Measurements from ENCODE around the gene MAPK10.

Gene MAPK10

GRCh38 chr4:86100539-86101215 lies 259.2 kb downstream of the MAPK10 start:
- no peak overlapping the region for H3K27ac ChIP-seq (ENCODE audit: extremely low read depth, low read depth, low read length)
- H3K36me3 ChIP-seq (ENCODE audit: control insufficient read depth in 2 of 2, insufficient read depth in 1 of 2, low read length in 2 of 2): no peaks in the 10 kb centered on the region
- ChIA-PET POLR2A (no interaction called here), CTCF (no interaction called here)
- H3K4me3 ChIP-seq (ENCODE audit: low read depth, low read length): no peak overlapping the region
- H3K9me3 ChIP-seq (ENCODE audit: control insufficient read depth, insufficient read depth, low read depth, low read length): no peaks in the 10 kb centered on the region
- H3K4me1 ChIP-seq (ENCODE audit: control insufficient read depth, insufficient read depth, low read length): no peaks in the 10 kb centered on the region
- TF ChIP-seq ZNF350 (tag by site-specific recombination; IDR thresholded peaks at IDR 0.05): no peak
- no peak for TF ChIP-seq ZSCAN18 (tag by site-specific recombination; IDR thresholded peaks at IDR 0.05)
- no peak for TF ChIP-seq ZNF660 (tag by site-specific recombination; IDR thresholded peaks at IDR 0.05)
- no peak for TF ChIP-seq MYNN (tag by site-specific recombination; IDR thresholded peaks at IDR 0.05; ENCODE audit: borderline replicate concordance)
- TF ChIP-seq ZNF558 (tag by site-specific recombination; IDR thresholded peaks at IDR 0.05): no peak
- TF ChIP-seq YY2 (tag by site-specific recombination; IDR thresholded peaks at IDR 0.05): no peak
- no peak for TF ChIP-seq SCRT2 (tag by site-specific recombination; IDR thresholded peaks at IDR 0.05)
- TF ChIP-seq ZFP69B (tag by site-specific recombination; IDR thresholded peaks at IDR 0.05): no peak
- TF ChIP-seq ZNF777 (tag by site-specific recombination; IDR thresholded peaks at IDR 0.05; ENCODE audit: borderline replicate concordance): no peak
- TF ChIP-seq ZBTB17 (tag by site-specific recombination; IDR thresholded peaks at IDR 0.05): no peak
- TF ChIP-seq OVOL3 (tag by site-specific recombination; IDR thresholded peaks at IDR 0.05): no peak
- TF ChIP-seq ZNF214 (tag by site-specific recombination; IDR thresholded peaks at IDR 0.05; ENCODE audit: borderline replicate concordance): no peak
- no peak for TF ChIP-seq ZNF133 (tag by site-specific recombination; IDR thresholded peaks at IDR 0.05)
- no peak for TF ChIP-seq HIC1 (tag by site-specific recombination; IDR thresholded peaks at IDR 0.05)
- no peak for TF ChIP-seq ZNF501 (tag by site-specific recombination; IDR thresholded peaks at IDR 0.05)
- no peak for TF ChIP-seq ZNF580 (tag by site-specific recombination; IDR thresholded peaks at IDR 0.05)
- no peak for TF ChIP-seq ATF2 (tag by site-specific recombination; IDR thresholded peaks at IDR 0.05; ENCODE audit: low read depth)
- TF ChIP-seq ZNF404 (tag by site-specific recombination; IDR thresholded peaks at IDR 0.05): no peak
- no peak for TF ChIP-seq ZNF266 (tag by site-specific recombination; IDR thresholded peaks at IDR 0.05; ENCODE audit: low read depth)
- TF ChIP-seq ZNF221 (tag by site-specific recombination; IDR thresholded peaks at IDR 0.05; ENCODE audit: borderline replicate concordance): no peak

GRCh38 chr4:86099348-86099747 lies 260.5 kb downstream of the MAPK10 start:
- H3K4me3 ChIP-seq (ENCODE audit: low read depth, low read length): no peak overlapping the region
- no peak for TF ChIP-seq ZNF211 (tag by site-specific recombination; IDR thresholded peaks at IDR 0.05; ENCODE audit: low read depth)
- H3K36me3 ChIP-seq (ENCODE audit: control insufficient read depth in 2 of 2, insufficient read depth in 1 of 2, low read length in 2 of 2): no peaks in the 10 kb centered on the region
- CTCF ChIA-PET: no interaction called here
- H3K27ac ChIP-seq (ENCODE audit: extremely low read depth, low read depth, low read length): no peak overlapping the region
- no peaks in the 10 kb centered on the region for H3K4me1 ChIP-seq (ENCODE audit: control insufficient read depth, insufficient read depth, low read length)
- H3K9me3 ChIP-seq (ENCODE audit: control insufficient read depth, insufficient read depth, low read depth, low read length): no peaks in the 10 kb centered on the region
- POLR2A ChIA-PET: no interaction called here

Measured in HEK293 (cell line).